Neuronal stem cell (in vitro differentiated cells): ENCODE results near the gene PARP12.

Experiments used
- DNase-seq: peaks from one replicate; pipeline ENCODE4 v3.0.0-alpha.2; 2013; ENCODE audit warnings: low spot score
- H2AFZ ChIP-seq: one replicate; pipeline ENCODE4 v1.6.1; 2013; ENCODE audit warnings: mild to moderate bottlenecking, low read length, inconsistent platforms
- H2AK5ac ChIP-seq: 2 replicates; pipeline ENCODE4 v1.6.1; 2013; ENCODE audit warnings: low read depth, mild to moderate bottlenecking, inconsistent platforms, low read length, moderate library complexity, mixed read lengths
- H2BK120ac ChIP-seq: 2 replicates; pipeline ENCODE4 v1.6.1; 2013; ENCODE audit warnings: low read depth, mild to moderate bottlenecking, inconsistent platforms, low read length, moderate library complexity, mixed read lengths
- H2BK12ac ChIP-seq: one replicate; pipeline ENCODE4 v1.6.1; 2013; ENCODE audit warnings: low read length, inconsistent platforms
- H2BK15ac ChIP-seq: 2 replicates; pipeline ENCODE4 v1.6.1; 2013; ENCODE audit warnings: mild to moderate bottlenecking, low read length, inconsistent platforms, mixed read lengths
- H2BK5ac ChIP-seq: one replicate; pipeline ENCODE4 v1.6.1; 2013; ENCODE audit warnings: inconsistent platforms, mild to moderate bottlenecking, low read length, moderate library complexity
- H3K14ac ChIP-seq: one replicate; pipeline ENCODE4 v1.6.1; 2013; ENCODE audit warnings: low read length, inconsistent platforms
- H3K18ac ChIP-seq: 2 replicates; pipeline ENCODE4 v1.6.1; 2013; ENCODE audit warnings: low read length, inconsistent platforms
- H3K23ac ChIP-seq: 2 replicates; pipeline ENCODE4 v1.6.1; 2013; ENCODE audit warnings: low read depth, mild to moderate bottlenecking, mixed read lengths, low read length, inconsistent platforms; ENCODE audit not compliant: poor library complexity
- H3K27ac ChIP-seq: replicated peaks from 3 replicates; pipeline ENCODE4 v1.5.1; 2013; ENCODE audit warnings: low read length, inconsistent platforms
- H3K27me3 ChIP-seq, 3 experiments: 2 replicates each; pipeline ENCODE4 v1.6.1; 2013; ENCODE audit warnings: low read length in 3 of 3, mild to moderate bottlenecking in 2 of 3, inconsistent platforms in 1 of 3, low read depth in 1 of 3, mixed read lengths in 1 of 3, moderate library complexity in 1 of 3; ENCODE audit not compliant: control insufficient read depth in 3 of 3, insufficient read depth in 3 of 3
- H3K36me3 ChIP-seq, 2 donors: replicated peaks in 1 of 2; 2 replicates each; pipeline ENCODE4 v1.6.1; 2013; ENCODE audit warnings: low read length in 2 of 2; ENCODE audit not compliant: control insufficient read depth in 2 of 2, insufficient read depth in 2 of 2
- H3K4ac ChIP-seq: 2 replicates; pipeline ENCODE4 v1.6.1; 2013; ENCODE audit warnings: inconsistent platforms, mild to moderate bottlenecking, low read length, moderate library complexity
- H3K4me1 ChIP-seq, 2 donors: 1 replicate in 1 of 2; 2 replicates in 1 of 2; pipeline ENCODE4 v1.6.1; 2013; ENCODE audit warnings: low read length in 2 of 2, low read depth in 1 of 2; ENCODE audit not compliant: control insufficient read depth in 2 of 2, insufficient read depth in 1 of 2
- H3K4me2 ChIP-seq: one replicate; pipeline ENCODE4 v1.6.1; 2013; ENCODE audit warnings: mild to moderate bottlenecking, low read length, inconsistent platforms; ENCODE audit not compliant: insufficient read depth, poor library complexity, severe bottlenecking
- H3K4me3 ChIP-seq, 2 donors: 2 replicates each; pipeline ENCODE4 v1.5.1; 2013; ENCODE audit warnings: low read length in 2 of 2, mild to moderate bottlenecking in 2 of 2, inconsistent platforms in 1 of 2, moderate library complexity in 1 of 2
- H3K79me1 ChIP-seq: one replicate; pipeline ENCODE4 v1.6.1; 2013; ENCODE audit warnings: low read depth, mild to moderate bottlenecking, inconsistent platforms, low read length, moderate library complexity
- H3K9ac ChIP-seq: one replicate; pipeline ENCODE4 v1.6.1; 2013; ENCODE audit warnings: mild to moderate bottlenecking, low read depth, low read length, inconsistent platforms; ENCODE audit not compliant: poor library complexity
- H3K9me3 ChIP-seq, 2 donors: replicated peaks in 1 of 2; 2 replicates each; pipeline versions ENCODE3 to v1.6.1; 2013; ENCODE audit warnings: low read length in 2 of 2, mild to moderate bottlenecking in 2 of 2, inconsistent platforms in 1 of 2, low read depth in 1 of 2, mixed read lengths in 1 of 2, moderate library complexity in 1 of 2; ENCODE audit not compliant: control insufficient read depth in 2 of 2, insufficient read depth in 1 of 2
- H4K8ac ChIP-seq: one replicate; pipeline ENCODE4 v1.6.1; 2013; ENCODE audit warnings: low read depth, mild to moderate bottlenecking, inconsistent platforms, low read length, moderate library complexity
- H4K91ac ChIP-seq: one replicate; pipeline ENCODE4 v1.6.1; 2013; ENCODE audit warnings: low read length, low read depth, mild to moderate bottlenecking, inconsistent platforms; ENCODE audit not compliant: poor library complexity
- WGBS, 2 donors: extraction: QIAGEN DNeasy Blood & Tissue Kit; methylation state at CpG; one replicate each; pipeline ENCODE4 v1.1.7; 2013; ENCODE audit warnings: missing lambda C conversion rate in 2 of 2, mixed read lengths in 1 of 2; ENCODE audit not compliant: insufficient read length in 2 of 2, insufficient replicate concordance in 1 of 2; ENCODE audit errors: extremely low coverage in 2 of 2; 5-methylcytosine and 5-hydroxymethylcytosine counted together

Gene PARP12

DNA sequence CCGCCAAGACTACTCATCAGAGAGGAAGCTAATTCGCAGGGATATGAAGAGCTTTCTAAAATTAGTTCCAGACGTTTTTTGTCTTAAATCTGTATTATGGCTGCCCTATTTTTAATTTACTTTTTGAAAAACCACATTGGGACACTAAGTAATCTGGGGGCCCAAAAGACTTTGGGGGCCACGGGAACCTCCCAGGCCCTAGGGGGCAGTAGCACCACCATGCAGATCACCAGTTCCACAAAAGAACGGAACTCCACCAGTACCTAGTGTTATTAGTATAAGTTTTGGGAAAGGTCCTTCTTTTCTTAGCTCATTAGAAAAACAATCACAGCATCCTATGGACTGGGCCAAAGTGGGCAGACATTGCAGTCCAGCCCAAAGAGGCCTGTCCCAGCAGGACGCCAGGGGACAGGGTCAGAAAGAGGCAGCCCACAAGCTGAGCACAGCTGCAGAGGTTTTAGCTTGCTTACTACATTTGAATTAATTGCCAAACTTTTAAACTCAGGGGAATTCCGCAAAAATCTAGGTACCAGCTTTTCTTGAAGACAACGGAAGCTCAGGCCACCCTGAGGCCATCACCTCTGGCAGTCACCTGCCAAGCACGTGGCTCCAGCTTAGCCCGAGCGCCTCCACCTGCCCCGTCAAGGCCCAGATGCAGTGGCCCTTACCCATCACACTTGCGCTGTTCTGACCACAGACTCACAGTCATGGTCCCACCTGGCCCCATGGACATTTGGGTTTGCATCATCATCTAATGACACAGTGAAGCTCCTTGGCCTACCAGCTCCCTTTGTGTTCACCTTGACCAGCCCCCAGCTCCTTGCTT is 74.8 kb downstream of the PARP12 start:
- peaks cover 0 to 9% (median 0%) of the 10 kb centered on the region in 3 experiments for H3K27me3 ChIP-seq
- no peak for DNase-seq
- H3K36me3 ChIP-seq, result no peaks in the 10 kb centered on the region
- H3K4me3 ChIP-seq, result no peak overlapping the region
- no peak overlapping the region for H3K4ac ChIP-seq
- peak overlapping the region; percentile 17 for H3K23ac ChIP-seq
- H2AFZ ChIP-seq, result no peak overlapping the region
- H2BK15ac ChIP-seq, result no peak overlapping the region
- no peaks in the 10 kb centered on the region for H3K4me1 ChIP-seq
- no peak overlapping the region for H3K9ac ChIP-seq
- H2BK120ac ChIP-seq, result peak overlapping the region; percentile 19
- no peak overlapping the region for H4K91ac ChIP-seq
- peak overlapping the region; percentile 81 for H2AK5ac ChIP-seq
- no CpG with 5 or more reads among the region's 13 CpGs for WGBS, 2 donors
- H3K4me2 ChIP-seq, result no peak overlapping the region
- no peak overlapping the region for H3K14ac ChIP-seq
- H2BK12ac ChIP-seq, result no peak overlapping the region
- H3K9me3 ChIP-seq, result no peaks in the 10 kb centered on the region
- no peak overlapping the region for H4K8ac ChIP-seq
- H3K79me1 ChIP-seq, result no peaks in the 10 kb centered on the region
- no peak overlapping the region for H3K18ac ChIP-seq
- no peak overlapping the region for H2BK5ac ChIP-seq
- no peak overlapping the region for H3K27ac ChIP-seq

DNA sequence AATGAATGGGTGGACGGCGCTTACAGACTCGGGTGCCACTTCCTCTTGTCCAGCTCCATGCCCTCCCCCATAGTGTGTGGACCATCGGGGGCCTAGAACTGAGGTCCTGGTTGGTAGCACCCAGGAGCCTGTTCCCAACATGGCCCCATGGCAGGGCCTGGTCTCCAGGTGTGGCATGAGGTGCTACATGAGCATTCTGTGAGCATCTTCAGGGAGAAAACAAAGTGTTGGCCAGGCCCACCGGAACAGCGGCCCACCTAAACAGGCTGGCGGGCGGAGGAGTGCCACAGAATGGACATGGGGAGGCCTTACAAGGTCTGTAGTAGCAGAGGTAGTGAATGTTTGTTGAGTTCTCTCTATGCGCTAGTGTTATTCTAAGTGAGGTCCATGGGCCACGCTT is 76.9 kb downstream of the PARP12 start:
- Histone ChIP-seq H3K4me2 (no peak overlapping the region), H3K4ac (no peak overlapping the region), H3K14ac (no peak overlapping the region), H2BK120ac (no peak overlapping the region), H3K27ac (no peak overlapping the region), H3K9ac (no peak overlapping the region), H3K9me3 (no peaks in the 10 kb centered on the region), H2BK15ac (no peak overlapping the region), H3K36me3 (no peaks in the 10 kb centered on the region), H3K27me3 (peaks cover 0 to 6% (median 0%) of the 10 kb centered on the region in 3 experiments), H2BK5ac (no peak overlapping the region), H3K23ac (no peak overlapping the region), H2AFZ (no peak overlapping the region), H3K4me3 (no peak overlapping the region), H3K79me1 (no peaks in the 10 kb centered on the region), H3K18ac (no peak overlapping the region), H2AK5ac (no peak overlapping the region), H3K4me1 (no peaks in the 10 kb centered on the region), H2BK12ac (no peak overlapping the region), H4K8ac (no peak overlapping the region), H4K91ac (no peak overlapping the region)
- DNase-seq, result no peak
- no CpG with 5 or more reads among the region's 10 CpGs for WGBS, 2 donors

- Histone ChIP-seq H2BK5ac (no peak overlapping the region), H2AFZ (no peak overlapping the region), H3K18ac (no peak overlapping the region), H3K14ac (no peak overlapping the region), H2BK120ac (no peak overlapping the region), H2BK15ac (no peak overlapping the region), H2BK12ac (no peak overlapping the region), H3K4me2 (no peak overlapping the region), H3K4me1 (no peaks in the 10 kb centered on the region), H3K9ac (no peak overlapping the region), H3K4ac (no peak overlapping the region), H4K91ac (no peak overlapping the region), H3K36me3 (no peaks in the 10 kb centered on the region), H2AK5ac (no peak overlapping the region), H3K9me3 (no peaks in the 10 kb centered on the region), H3K4me3 (no peak overlapping the region), H3K79me1 (no peaks in the 10 kb centered on the region), H3K23ac (no peak overlapping the region), H3K27ac (no peak overlapping the region), H3K27me3 (peaks cover 0 to 6% (median 0%) of the 10 kb centered on the region in 3 experiments), H4K8ac (no peak overlapping the region)
- DNase-seq, result no peak
- WGBS, 2 donors, result no CpG with 5 or more reads among the region's 8 CpGs
Measured at GRCh38 chr7:139984642-139985539, 77.9 kb downstream of the PARP12 start.
